HG02571 (cell line): Measurements from ENCODE around the gene DUT.

ENCODE experiments used
- ATAC-seq: cut with Tn5 transposase; IDR thresholded peaks from one replicate; pipeline ENCODE4 v1.9.1; 2021; ENCODE audit warnings: mild to moderate bottlenecking, moderate library complexity; ENCODE audit not compliant: unreplicated experiment

The DUT gene

DNA sequence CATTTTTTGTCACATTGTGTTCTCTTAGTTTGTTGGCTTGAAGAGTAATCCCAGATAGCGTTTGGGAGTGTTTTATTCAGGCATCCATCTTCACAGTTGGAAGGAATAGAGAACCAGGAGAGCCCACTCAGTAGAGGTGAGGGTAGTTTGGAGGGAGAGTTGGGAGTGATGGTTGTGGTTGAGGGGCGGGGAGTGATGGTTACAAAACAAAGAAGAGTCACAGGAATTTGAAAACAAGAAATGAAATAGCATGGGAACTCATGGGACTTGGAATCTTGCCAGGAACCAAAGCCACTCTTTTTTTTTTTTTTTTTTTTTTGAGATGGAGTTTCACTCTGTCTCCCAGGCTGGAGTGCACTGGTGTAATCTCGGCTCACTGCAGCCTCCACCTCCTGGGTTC, 36.3 kb downstream of the DUT start:
- ATAC-seq, result no peak

DNA sequence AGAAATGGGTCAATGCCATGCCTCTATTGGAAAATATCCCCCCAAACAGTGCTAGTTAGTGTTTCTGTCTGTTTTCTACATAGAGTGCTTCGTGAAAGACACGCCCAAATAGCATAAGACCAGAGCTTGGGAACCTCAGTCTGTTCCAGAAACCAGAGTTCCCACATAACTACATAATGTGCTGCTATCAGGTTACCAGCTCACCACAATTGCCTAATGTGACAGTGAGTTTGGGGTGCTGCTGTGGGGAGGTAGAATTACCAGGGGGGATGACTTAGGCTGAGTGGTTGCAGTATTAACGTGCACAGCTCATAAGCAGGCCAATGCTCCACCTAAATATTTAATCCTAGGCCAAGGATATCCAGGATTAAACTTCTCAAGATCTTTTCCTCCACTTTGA, 39.2 kb downstream of the DUT start:
- ATAC-seq, result no peak

DNA sequence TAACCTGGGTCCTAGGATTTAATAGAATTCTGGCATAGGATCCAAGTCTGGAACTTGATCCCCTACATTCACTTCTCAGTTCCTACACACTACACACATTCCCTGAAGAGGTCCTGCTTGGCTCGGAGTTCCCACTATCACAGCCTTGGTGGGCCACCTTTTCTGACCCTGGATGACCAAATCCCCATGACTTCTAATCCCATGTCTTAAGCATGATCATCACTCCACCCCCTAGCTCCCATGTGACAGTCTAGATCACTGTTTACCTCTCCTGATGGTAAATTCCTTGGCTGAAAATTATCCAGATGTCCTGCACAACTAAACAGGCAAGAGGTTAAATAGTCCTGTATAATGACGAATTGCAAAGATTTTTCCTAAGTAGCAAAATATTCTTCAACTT, 40.3 kb downstream of the DUT start:
- ATAC-seq, result no peak

DNA sequence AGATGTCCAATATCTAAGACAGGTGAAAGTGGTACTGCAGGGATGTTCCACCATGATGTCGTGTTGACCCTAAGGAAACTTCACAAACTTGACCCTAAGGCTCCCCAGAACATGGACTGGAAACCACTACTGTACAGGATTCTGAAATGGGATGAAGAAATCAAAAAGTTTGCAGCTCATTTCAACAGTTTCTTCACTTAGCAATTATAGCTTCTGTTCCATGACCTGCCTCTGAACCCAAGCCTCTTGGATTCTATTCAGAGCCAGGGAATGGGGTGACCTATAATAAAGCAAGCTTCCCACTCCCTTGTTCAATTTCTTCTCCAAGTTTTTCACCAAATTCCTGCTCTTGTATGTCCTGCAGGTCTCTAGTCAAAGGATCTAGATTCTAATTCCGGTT, 40.7 kb downstream of the DUT start:
- no peak for ATAC-seq

GRCh38 chr15:48373821-48374451, 42.7 kb downstream of the DUT start:
- ATAC-seq, result no peak

DNA sequence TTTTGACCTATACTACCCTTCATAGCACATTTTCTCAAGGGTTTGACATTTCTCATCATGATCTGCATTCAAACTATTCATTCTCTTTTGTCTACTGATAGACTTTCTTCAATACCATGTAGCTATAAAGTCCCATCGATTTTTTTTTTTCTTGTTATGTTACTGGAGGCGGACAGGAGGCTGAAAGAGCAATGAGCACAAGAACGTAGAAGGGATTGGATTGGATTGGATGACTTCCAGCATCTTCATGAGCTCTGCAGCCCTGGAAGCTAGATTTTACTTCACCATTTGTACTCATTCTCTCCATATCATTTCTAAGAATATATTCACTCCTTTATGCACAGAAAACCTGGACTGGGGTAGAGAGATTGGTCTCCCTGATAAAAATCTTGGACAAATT, 43.2 kb downstream of the DUT start:
- ATAC-seq, result no peak

- ATAC-seq, result no peak
Observed at GRCh38 chr15:48375767-48376166, 44.5 kb downstream of the DUT start.

GRCh38 chr15:48380198-48380597, 49.0 kb downstream of the DUT start:
- no peak for ATAC-seq

GRCh38 chr15:48381861-48382260, 50.6 kb downstream of the DUT start:
- no peak for ATAC-seq

GRCh38 chr15:48383031-48383430, 51.8 kb downstream of the DUT start:
- ATAC-seq, result no peak

DNA sequence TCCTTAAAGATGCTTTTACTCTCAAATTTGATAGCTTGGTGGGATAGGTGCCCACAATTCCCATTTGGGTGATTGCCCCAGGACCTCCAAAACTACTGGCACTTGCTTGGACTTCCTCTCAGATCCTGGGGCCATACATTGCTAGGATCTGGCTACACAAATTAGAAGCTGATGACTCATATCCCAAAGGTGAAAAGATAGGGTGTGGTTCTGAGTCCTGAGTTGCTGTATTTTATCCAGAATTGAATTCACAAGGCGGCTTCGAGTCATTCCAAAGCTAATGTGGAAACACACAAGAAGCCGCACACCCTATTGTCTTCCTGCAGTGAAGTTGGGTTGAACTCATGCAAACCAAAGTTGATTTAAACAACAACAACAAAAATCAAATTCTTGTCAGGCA, 53.4 kb downstream of the DUT start:
- ATAC-seq, result no peak

GRCh38 chr15:48385031-48385830, 54.0 kb downstream of the DUT start:
- ATAC-seq, result no peak

GRCh38 chr15:48388016-48388851, 57.0 kb downstream of the DUT start:
- no peak for ATAC-seq

DNA sequence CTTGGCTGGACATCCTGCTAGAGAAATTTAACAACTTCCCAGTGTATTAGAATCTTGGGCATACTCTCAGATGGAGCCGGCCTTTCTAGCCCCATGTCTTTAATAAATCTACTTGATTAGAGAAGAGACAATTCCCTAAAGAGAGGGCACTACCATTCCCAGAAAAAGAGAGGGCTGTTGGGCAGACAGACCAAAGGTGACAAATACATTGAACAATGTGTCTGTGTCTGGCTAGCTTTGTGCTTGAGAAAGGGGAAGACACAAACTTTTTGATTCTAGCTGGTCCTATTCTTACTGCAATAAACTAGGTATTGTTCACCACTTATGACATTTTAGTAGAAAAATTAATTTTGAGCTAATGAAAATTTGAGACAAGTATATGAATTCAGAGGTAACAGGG, 57.7 kb downstream of the DUT start:
- no peak for ATAC-seq

- no peak for ATAC-seq
Observed at GRCh38 chr15:48389691-48390143, 58.5 kb downstream of the DUT start.

GRCh38 chr15:48391950-48392349, 60.7 kb downstream of the DUT start:
- no peak for ATAC-seq

GRCh38 chr15:48392356-48392755, 61.1 kb downstream of the DUT start:
- no peak for ATAC-seq
